HUES64 (cell line): ENCODE data around the gene CENPO.

Experiments used
- H3K27ac ChIP-seq: 2 replicates; pipeline ENCODE4 v1.7.0; 2013; ENCODE audit warnings: low read depth, low read length, inconsistent platforms
- H3K27me3 ChIP-seq: 2 replicates; pipeline ENCODE4 v1.6.1; 2013; ENCODE audit warnings: mild to moderate bottlenecking, low read length; ENCODE audit not compliant: insufficient read depth
- H3K36me3 ChIP-seq: 2 replicates; pipeline ENCODE4 v1.6.1; 2013; ENCODE audit warnings: mild to moderate bottlenecking, low read length; ENCODE audit not compliant: insufficient read depth
- H3K4me1 ChIP-seq: 2 replicates; pipeline ENCODE4 v1.6.1; 2013; ENCODE audit warnings: mild to moderate bottlenecking, low read length, moderate library complexity; ENCODE audit not compliant: insufficient read depth
- H3K4me3 ChIP-seq: 2 replicates; pipeline ENCODE4 v1.5.1; 2013; ENCODE audit warnings: mild to moderate bottlenecking, low read length, moderate library complexity
- H3K9ac ChIP-seq: 2 replicates; pipeline ENCODE4 v1.6.1; 2013; ENCODE audit warnings: mild to moderate bottlenecking, low read depth, low read length
- H3K9me3 ChIP-seq: 2 replicates; pipeline ENCODE4 v1.6.1; 2013; ENCODE audit warnings: low read depth, low read length; ENCODE audit not compliant: insufficient read depth
- WGBS: fragments of 150-250, 120-280 bp; methylation state at CpG from one replicate; pipeline ENCODE4 v1.1.7; 2013; ENCODE audit warnings: missing lambda C conversion rate; 5-methylcytosine and 5-hydroxymethylcytosine counted together

The CENPO gene

GRCh38 chr2:24866946-24867345, 73.7 kb downstream of the CENPO start:
- Histone ChIP-seq H3K27me3 (no peaks in the 10 kb centered on the region), H3K9me3 (no peaks in the 10 kb centered on the region), H3K9ac (no peak overlapping the region), H3K36me3 (no peaks in the 10 kb centered on the region), H3K4me1 (no peaks in the 10 kb centered on the region), H3K27ac (no peak overlapping the region), H3K4me3 (no peak overlapping the region)
- 91% methylated on average over 6 of the region's 6 CpGs for WGBS

DNA sequence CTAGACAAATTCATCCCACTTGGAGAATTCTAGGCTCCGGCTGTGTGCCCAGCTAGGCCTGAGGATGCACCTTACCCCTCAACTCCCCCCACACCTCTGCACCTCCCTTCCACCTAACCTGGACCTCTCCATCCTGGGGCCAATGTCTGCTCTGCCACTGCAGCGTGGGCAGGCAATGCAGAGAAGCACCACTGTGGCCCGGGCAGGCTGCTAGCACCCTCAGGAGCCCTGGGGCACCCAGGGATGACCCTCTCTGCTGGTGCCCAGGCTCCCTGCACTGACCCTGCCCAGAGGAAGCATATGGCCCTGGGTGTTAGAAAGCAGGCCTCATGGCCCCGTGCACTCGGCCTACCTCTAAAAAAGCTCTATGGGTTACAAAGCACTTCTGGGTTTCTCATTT, 77.2 kb downstream of the CENPO start:
- no peak overlapping the region for H3K27ac ChIP-seq
- no peaks in the 10 kb centered on the region for H3K4me1 ChIP-seq
- H3K4me3 ChIP-seq = no peak overlapping the region
- WGBS = 96% methylated on average over 5 of the region's 5 CpGs
- no peak overlapping the region for H3K9ac ChIP-seq
- no peaks in the 10 kb centered on the region for H3K36me3 ChIP-seq
- no peaks in the 10 kb centered on the region for H3K9me3 ChIP-seq
- H3K27me3 ChIP-seq = no peaks in the 10 kb centered on the region

DNA sequence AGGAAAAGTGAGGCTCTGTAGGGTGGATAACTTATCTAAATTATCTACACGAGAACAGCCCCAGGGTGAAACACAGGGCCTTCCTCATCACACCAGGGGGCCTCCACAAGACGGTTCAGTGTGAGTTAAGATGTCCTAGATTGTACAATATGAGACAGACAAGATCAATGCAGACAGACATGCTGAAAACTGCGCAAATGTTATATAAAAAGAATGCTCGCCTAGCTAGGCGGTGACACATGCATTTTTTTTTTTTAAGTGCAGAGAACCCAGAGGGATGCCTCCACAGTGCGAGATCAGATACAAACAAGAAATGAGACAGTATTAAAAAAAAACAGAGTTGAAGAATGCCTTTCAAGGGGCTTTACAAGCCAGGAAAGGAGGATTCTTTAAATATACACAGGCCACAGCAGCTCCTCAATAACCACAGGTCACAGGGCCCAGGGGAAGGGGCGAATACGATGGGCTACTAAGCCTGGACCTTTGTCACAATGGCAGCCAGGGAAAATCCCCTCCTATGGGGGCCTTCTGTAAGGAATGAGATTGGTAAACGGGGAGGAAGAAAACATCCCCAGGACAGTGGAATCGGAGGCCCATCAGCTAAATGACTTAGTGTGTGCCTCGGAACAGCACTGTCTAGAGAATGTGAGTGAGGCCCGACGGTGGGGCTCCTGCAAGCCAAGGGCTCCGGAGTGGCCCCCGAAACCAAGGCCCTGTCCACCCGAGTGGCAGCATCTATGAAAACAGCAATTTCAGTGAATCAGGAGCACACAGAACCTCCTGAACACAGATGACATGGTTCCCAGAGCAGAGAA, 77.9 kb downstream of the CENPO start:
- no peaks in the 10 kb centered on the region for H3K4me1 ChIP-seq
- no peak overlapping the region for H3K27ac ChIP-seq
- 90% methylated on average over 16 of the region's 16 CpGs for WGBS
- no peaks in the 10 kb centered on the region for H3K9me3 ChIP-seq
- no peak overlapping the region for H3K9ac ChIP-seq
- H3K4me3 ChIP-seq = no peak overlapping the region
- no peaks in the 10 kb centered on the region for H3K36me3 ChIP-seq
- no peaks in the 10 kb centered on the region for H3K27me3 ChIP-seq

DNA sequence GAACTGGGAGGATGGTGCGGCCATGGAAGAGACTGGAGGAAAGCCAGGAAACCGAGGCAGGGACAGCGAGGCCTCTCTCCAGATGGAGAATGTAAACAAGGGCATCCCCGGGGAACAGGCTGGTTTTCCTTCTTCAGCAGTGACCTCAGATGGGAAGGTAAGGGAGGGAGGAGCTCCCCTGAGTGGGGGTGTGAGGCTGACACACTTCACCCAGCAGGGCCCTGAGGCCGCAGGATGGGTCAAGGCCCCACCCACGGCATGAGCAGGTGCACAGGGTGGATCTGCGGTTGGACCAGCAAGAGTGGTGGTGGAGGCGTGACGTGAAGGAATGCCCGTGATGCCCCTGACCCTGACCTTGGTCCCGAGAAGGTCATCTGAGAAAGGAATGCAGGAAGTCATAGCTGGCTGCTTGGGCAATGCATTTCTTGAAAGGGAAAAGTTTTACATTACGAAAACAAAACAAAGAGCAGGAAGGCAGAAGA, 78.7 kb downstream of the CENPO start:
- Histone ChIP-seq H3K9me3 (no peaks in the 10 kb centered on the region), H3K4me3 (no peak overlapping the region), H3K9ac (no peak overlapping the region), H3K4me1 (no peaks in the 10 kb centered on the region), H3K27ac (no peak overlapping the region), H3K27me3 (no peaks in the 10 kb centered on the region), H3K36me3 (no peaks in the 10 kb centered on the region)
- WGBS = 91% methylated on average over 12 of the region's 12 CpGs
